HG03139 (cell line): ENCODE data around the gene WNT3A.

Source experiments
- ATAC-seq: cut with Tn5 transposase; IDR thresholded peaks from one replicate; pipeline ENCODE4 v1.9.1; 2021; ENCODE audit not compliant: unreplicated experiment

WNT3A gene

GRCh38 chr1:228068359-228068758 lies 61.6 kb downstream of the WNT3A start:
- no peak for ATAC-seq

DNA sequence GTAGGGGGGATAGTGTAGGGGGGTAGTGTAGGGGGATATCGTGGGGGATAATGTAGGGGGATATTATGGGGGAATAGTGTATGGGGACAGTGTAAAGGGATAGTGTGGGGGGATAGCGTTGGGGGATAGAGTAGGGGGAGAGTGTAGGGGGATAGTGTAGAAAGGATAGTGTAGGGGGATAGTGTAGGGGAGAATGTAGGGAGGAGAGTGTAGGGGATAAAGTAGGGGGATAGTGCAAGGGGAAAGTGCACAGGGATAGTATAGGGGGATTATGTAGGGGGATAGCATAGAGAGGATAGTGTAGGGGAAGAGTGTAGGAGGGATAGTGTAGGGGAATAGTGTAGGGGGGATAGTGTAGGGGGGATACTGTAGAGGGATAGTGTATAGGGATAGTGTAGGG lies 63.4 kb downstream of the WNT3A start:
- ATAC-seq, result no peak

- ATAC-seq, result no peak
These were observed 64.1 kb downstream of the WNT3A start for GRCh38 chr1:228070851-228071250.

GRCh38 chr1:228071839-228072657 lies 65.2 kb downstream of the WNT3A start:
- no peak for ATAC-seq

DNA sequence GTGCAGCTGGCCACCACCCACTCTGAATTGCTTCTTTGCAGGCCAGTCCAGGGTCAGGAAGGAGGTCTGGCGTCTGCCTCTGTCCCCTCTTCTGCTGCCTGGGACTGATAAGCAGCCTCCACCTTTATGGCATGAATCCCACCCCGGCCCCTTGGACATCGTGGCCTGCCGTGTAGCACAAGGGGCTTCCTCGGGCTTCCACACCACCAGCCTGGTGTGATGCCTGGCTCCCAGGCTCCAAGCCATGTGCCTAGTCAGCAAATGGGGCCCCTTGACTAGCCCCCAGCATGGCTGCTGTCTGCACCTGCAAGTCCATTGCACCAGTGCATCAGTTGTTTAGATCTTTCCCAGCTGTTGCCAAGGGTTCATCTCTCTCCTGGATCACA lies 65.9 kb downstream of the WNT3A start:
- no peak for ATAC-seq

GRCh38 chr1:228073061-228073856 lies 66.5 kb downstream of the WNT3A start:
- ATAC-seq, result no peak

DNA sequence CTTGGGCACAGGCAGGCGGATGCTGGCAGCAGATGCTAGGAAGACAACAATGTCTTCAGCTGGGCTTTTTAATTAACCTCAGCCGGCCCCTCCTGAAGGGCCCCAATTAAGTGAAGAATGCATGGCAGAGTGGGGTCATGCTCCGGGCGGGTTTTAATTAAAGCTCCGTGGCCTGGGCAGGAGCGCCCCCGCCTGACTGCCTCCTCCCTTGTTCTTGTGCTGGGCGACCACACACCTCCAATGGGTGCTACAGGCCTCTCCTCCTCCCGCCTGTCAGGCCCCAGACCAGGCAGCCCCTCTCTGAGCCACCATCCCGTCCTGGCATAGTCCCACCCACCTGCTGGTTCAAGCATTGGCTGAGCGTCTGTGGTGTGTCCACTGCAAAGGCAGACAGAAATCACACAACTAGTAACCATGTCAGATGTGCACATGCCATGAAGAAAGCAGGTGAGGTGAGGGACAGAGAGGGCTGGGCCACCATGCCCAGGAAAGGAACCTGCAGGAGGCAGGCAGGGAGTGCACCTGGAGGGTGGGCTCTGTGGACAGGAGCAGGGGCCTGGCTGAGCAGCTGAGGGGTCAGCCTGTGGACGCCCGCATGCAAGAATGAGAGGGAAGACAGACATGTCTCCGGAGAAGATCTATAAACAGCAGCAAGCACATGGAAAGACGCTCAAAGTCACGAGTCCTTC lies 67.2 kb downstream of the WNT3A start:
- ATAC-seq, result no peak

GRCh38 chr1:228074954-228075730 lies 68.3 kb downstream of the WNT3A start:
- ATAC-seq, result no peak

GRCh38 chr1:228075801-228076271 lies 69.0 kb downstream of the WNT3A start:
- ATAC-seq, result no peak

GRCh38 chr1:228076796-228077430 lies 70.1 kb downstream of the WNT3A start:
- no peak for ATAC-seq

- ATAC-seq, result no peak
These were observed 71.0 kb downstream of the WNT3A start for GRCh38 chr1:228077565-228078330.

- ATAC-seq, result no peak
These were observed 72.2 kb downstream of the WNT3A start for GRCh38 chr1:228079013-228079412.

GRCh38 chr1:228079601-228080263 lies 72.9 kb downstream of the WNT3A start:
- no peak for ATAC-seq

DNA sequence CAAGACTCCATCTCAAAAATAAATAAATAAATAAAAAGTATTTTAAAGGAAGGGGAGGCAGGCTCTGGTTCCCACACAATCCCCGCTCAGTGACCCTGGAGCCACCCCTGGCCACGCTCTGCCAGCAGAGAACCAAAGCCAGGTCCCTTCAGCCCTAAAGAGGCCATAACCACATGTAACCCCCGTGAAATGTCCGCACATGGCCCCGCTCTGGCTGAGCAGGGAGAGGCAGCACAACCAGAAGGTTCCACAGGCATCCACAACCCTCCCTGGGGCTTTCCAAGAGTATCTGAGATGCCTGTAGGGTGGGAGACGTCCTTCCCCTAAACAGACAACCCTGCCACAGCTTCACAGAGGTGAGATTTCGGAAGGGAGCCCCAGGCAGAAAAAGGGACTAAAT lies 74.3 kb downstream of the WNT3A start:
- ATAC-seq, result no peak

DNA sequence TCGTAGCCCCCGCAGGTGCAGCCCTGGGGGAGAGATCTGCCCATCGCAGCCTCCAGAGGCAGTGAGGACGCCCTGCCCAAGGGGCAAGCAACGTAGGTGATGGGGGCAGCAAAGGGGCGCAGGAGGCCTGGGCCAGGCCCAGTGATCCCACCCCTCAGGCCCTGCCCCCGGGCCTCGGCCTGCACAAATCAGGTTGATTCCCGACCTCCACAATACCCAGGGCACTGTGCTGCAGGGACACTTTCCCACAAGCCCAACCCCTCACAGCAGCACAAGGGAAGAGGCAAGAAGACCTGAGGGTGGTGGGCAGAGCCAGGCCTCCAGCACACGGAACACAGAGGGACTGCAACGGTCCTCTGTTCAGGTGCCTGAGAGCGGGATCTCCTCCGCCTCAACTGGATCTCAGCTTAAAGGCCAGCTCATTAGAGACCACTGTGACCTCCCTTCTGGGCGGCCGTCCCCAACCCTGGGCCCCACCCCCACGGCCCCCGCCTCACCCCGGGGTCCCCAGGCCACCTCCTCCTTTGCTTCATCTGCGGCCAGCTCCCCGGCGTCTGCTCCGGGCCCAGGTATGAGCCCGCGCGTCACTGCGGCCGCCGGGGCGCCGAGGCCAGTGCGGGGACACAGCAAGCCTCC lies 74.9 kb downstream of the WNT3A start:
- ATAC-seq, result peak; percentile 6

DNA sequence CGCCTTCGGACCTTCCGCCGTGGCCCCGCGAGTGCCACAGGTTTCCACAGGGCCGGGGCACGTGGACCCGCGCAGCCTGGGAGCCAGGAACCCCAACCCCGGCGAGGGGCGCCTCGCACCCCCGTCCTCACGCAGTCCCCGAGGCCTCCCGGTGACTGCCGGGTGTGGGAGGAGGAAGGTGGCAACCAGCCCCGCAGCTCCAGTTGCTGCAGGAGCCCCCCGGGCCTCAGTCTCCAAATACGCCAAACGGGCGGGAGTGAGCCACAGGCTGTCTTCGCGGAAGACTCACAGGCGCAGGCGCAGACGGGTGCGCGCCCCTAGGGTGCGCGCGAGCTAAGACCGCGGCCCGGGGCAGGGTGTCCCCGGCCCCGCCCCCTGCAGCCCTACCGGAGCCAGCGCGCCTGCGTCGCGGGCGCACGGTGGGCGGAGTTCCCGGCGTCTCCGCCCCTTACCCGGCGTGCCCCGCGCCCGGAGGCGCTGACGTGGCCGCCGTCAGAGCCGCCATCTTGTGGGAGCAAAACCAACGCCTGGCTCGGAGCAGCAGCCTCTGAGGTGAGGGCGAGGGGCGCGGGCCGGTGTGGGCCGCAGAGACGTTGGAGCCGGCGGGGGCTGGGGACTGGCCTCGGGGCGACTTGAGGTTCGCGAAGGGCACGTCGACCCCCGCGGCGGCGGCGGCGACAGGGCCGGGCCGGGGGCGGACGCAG lies 75.6 kb downstream of the WNT3A start, which contains the start of gene ARF1:
Gene ARF1, plus strand, starts transcription at position 495 of the 704 bp plus-strand sequence. CDS start 14,407 bp downstream, outside the sequence.
- ATAC-seq, result peak; percentile 75

DNA sequence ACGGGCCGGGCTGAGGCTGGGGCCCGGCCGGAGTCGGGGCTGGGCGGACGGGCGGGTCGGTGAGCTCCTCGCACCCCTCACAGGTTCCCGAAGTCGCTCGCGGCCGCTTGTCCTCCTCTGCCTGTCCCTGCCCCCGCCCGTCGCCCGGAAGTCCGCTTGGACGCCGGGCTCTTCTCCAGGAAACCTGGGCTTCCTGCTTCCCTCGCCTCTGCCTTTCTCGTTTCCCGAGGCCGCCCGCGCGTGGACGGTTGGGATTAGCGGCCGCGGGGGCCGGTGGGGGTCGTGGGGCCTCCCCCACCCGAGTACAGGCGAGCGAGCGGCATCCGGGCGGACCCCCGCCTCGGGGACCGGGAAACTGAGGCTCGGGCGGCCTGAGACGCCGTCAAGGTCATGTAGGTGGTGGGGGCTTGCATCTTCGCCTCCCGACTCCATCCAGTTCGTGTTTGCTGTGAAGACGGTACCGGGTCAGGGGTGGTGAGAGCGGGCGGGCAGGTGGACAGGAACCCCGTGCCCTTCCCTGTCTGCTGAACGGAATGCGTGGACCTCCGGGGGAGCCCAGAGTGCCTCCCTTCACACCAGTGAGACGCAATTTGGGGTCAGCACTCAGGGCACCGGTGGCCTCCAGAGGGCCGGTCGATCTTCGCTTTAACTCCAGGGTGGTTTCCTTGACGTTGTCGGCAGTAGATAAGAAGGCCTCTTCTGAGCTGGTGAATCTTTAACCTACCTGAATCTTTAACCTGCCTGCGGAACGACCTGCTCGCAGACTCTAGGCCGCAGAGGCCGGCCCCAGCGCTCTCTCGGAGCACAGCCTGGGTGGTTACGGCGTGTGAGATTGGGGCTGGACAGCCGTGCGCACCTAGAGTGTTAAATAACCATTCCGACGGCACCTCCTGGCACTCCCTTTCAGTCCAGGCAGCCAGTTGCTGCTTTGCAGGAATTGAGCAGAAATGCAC lies 76.4 kb downstream of the WNT3A start:
- ATAC-seq, result peak; percentile 16
